ENCODE measurements around the gene GNG4.
"Not testable (repeated sequence)": the region's sequence is repeated elsewhere in the genome, so short reads cannot be mapped to it uniquely, and the experiment has no call there.

Gene GNG4

DNA sequence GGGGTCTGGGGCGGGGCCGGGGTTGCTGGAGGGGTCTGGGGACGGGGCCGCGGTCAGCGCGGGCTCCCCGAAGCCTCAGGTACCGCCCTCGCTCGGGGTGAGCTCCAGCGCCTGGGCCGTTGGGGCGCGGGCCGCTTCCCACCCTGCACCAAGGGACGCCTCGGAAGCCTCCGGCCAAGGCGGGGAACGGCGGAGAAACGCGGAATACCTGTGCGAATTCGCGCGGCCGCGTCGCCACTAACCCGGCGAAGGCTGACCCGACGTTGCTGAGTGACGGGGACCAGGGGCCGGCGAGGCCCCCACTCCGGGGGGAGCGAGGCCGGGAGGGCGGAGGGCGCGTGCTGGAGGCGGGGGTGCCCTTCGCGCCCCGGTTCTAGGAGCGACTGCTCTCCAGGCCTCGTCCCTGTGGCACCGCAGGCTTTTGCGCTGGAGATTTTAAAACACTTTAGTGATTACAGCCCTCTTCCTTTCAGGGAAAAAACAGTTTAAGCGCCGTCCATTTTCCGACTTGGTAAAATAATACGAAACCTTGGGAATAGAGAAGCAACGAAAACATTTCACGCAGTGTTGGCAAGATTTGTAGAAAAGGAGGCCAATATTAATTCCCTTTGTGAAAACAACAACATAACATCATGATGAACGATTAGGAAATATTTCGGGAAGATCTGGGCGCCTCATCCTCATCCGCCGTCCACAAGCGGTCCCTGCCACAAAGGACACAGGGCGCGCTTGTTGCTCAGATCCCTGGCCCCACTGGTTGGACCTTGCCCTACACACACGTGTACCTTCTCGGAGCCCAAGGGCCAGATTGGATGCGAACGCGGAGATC is 971 bp upstream of the GNG4 start:
- no peak for DNase-seq (ENCODE audit: low read depth in 2 of 2)

DNA sequence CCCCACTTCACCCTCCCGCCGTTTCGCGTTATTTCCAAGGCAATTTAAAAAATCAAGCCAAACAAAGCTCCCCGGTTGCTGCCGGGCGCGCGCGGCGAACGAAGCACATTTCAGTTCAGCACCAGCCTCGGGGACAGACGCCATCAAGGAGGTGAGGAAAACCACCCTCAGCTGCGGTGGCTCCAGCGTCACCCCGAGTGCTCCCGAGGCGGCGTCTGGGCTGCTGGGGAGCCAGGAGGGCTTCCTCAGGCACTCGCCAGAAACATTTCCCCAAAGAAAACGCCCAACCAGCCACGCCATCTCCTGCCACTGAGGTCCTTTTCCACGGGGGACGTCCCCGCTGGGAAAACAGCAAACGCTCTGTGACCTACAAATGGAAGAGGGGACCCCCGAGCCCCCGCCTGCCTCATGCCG is 623 bp downstream of the GNG4 start:
- DNase-seq (ENCODE audit: low read depth in 2 of 2) = no peak

DNA sequence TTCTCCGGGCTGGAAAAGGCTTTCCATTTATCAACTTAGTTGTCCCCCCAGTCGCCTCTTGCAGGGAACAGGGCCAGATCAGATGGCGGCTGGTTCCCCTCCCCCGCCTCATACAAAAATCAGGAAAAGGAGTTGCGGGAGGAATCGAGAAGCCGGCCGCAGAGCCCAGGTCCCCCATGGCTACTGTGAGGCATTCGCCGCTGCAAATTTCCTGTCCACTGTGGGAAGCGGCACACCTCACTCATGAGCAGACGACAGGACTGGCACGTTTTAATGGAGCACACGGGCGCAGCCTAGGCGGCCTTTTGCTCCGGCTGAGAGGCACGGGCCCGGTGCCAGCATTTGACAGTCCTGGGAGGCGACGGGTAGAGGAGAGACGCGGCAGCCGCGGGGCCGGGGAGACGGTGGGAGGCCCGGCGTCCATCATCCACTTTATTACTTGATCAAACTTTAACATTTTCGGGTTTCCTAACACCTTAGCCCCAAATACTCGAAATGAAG is 1.1 kb downstream of the GNG4 start:
- no peak for DNase-seq (ENCODE audit: low read depth in 2 of 2)

DNA sequence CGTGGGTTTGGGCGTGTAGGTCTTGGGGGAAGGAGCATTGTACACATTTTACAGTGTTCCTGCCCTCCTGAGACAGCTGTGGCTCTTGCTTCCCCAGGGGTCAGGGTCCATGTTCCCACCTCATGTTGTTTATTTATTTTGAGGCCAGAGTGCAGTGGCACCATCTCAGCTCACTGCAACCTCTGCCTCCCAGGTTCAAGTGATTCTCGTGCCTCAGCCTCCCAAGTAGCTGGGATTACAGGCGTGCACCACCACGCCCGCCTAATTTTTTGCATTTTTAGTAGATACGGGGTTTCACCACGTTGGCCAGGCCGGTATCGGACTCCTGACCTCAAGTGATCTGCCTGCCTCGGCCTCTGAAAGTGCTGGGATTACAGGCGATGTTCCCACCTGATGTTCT is 2.0 kb downstream of the GNG4 start:
- not testable (repeated sequence) for DNase-seq (ENCODE audit: low read depth in 2 of 2)

DNA sequence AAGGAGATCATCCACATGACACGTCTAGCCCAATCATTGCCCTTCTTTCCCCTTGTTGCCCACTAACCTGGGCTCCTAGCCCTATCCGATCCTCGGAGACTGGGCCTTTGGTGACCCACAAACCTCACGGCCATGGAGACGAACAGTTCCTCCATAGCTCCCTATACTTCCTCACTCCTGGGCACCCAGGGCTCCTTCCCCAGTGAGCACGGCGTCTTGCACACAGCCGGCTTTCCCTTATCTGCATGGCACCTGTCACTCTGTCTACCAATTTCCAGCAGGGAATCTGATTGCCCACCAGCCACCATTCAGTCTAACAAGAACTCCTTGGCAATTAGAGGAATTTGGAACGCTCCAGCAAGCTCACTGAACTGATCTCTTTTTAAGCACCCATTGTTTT is 3.1 kb downstream of the GNG4 start:
- DNase-seq (ENCODE audit: low read depth in 2 of 2) = no peak

DNA sequence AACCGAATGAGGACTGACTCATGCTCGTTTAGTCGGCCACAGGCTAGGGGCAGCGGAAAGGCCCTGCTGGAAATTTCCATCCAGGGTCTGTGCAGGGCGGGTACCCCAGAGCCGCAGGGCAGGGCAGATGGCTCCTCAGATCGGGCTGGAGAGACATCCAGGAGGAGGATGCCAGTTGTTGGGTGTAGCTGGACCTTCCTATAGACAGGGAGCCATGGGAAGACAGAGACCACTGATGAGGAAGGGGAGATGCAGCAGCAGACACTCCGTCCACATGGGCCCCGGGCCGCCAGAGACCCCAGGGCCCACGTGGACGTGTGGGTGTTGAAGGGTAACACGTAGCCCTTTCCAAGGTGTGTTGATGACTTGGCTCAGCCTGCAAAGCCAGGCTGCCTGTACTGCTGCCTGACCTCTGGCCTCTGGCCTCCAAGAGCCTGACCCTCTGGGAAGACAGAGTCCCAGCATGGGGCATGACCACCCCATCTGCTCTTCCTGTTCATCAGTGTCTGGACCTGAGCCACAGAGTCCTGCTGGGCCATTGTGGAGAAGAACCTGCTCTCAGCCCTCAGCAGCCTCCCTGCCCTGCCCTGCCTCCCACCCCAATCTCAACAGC is 4.8 kb downstream of the GNG4 start:
- no peak for DNase-seq (ENCODE audit: low read depth in 2 of 2)

DNA sequence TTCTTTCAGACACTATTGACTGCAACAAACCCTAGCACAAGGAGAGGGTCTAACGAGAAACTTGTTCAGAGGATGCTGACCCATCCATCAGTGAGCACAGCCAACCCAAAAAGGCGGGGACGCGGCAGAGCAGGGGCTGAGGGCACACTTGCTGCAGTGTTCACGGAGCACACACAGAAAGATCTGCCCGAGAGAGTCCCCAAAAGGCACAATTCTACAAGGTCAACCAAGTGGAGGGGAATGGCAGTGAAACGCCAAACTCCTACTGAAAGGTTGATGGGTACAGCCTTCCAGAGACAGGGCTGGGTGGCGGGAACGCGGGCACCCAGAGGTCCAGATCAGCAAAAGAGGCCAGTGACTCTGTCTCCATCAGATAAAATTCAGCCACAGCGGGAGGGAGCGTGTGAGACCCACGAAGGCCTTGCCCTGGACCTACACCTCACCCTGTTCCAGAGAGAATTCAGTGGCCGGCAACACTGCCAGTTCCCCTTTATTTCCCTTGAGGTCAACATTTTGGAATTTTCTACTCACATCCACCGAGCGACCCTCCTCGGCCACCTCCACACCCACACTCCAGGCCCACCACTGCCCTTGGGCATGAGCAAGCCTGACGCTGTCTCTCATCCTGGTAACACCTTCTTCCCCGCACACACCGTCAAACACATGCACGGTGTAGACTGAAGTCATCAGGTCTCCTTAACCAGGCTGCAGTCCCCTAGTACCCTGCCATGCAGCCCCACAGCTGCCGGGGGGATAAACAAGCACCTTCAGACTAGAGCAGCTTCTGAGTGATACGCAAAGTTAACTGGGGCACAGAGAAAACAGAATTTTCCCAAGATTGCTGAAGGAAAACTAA is 5.5 kb downstream of the GNG4 start:
- DNase-seq (ENCODE audit: low read depth in 2 of 2) = no peak

DNA sequence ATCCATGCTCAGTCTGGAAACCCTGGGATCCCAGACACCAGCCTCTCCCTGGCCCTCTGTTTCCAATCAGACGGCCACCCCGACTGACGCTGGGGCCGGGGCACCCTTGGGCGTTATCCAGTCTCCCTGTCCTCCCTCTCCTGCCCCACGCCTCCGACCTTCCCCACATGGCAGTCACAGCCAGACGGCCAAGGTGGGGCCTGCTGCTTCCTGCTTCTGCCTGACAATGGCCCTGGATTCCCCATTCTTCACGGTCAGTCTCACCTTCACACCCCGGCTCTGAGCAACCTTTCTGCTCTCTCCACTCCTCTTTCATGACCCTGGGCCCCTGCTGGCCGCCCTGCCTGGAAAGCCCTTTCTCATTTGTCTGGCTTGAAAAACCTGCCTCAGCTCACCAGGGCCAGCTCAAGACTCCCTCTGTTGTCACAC is 6.6 kb downstream of the GNG4 start:
- DNase-seq (ENCODE audit: low read depth in 2 of 2) = no peak

DNA sequence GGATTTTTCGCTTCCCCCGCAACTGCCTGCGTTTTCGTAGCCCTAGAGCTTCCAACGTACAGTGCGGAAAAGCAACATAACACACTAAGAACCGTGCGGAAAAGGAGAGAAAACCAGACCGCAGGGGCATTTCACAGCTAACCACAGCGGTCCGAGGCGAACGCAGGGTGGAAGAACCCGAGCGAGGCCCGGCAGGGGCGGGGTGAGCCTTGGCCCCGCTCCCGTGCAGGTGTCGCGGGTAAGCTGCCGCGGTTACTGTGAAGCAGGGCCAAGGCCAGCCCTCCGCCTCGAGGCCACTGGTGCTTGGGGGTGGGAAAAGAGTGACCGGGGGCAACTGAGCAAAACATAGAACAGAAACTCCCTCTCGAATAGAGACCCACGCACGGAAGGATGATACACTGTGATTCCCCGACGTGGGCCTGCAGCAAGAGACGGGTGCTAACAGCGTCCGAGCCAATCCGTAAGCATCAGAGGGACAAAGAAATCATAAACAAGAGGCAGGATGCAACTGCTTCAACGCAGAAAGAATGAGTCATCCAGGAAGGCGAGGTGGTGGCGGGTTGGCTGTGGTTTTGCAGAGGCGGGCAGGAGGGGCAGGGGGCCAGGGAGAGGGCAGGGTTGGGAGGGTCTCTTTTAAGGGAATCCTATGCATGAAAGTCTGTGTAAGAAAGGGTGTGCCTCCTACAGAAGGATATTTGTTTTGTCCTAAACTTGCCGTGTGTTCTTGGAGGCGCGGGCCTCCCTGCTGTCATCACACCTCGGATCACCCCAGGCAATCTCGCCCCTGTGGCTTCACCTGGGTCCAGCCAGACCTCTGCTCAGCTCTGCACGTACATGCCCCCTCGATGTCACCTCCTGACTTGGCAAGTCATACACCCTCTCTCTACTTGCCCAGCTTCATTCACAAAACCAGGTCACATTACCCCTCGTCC is 7.3 kb downstream of the GNG4 start:
- DNase-seq (ENCODE audit: low read depth in 2 of 2) = no peak

DNA sequence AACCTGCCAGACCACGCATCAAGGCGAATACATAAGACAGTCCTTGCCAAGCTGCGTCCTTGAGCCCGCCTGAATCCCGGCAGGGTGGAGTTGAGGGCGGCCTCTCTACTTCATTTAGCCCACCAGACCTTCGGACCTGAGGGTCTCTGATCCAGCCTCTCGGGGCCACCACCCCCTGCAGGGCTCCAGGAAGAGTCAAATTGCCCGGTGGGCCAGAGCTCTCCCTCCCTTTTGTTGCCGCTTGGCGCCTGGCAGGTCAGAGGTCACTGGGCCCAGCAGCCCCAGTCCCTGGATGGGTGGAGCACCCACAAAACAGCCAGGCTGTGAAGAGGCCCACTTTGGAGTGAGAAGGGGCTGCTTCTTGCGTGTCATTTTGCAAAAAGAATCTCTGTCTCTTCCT is 9.0 kb downstream of the GNG4 start:
- no peak for DNase-seq (ENCODE audit: low read depth in 2 of 2)

DNA sequence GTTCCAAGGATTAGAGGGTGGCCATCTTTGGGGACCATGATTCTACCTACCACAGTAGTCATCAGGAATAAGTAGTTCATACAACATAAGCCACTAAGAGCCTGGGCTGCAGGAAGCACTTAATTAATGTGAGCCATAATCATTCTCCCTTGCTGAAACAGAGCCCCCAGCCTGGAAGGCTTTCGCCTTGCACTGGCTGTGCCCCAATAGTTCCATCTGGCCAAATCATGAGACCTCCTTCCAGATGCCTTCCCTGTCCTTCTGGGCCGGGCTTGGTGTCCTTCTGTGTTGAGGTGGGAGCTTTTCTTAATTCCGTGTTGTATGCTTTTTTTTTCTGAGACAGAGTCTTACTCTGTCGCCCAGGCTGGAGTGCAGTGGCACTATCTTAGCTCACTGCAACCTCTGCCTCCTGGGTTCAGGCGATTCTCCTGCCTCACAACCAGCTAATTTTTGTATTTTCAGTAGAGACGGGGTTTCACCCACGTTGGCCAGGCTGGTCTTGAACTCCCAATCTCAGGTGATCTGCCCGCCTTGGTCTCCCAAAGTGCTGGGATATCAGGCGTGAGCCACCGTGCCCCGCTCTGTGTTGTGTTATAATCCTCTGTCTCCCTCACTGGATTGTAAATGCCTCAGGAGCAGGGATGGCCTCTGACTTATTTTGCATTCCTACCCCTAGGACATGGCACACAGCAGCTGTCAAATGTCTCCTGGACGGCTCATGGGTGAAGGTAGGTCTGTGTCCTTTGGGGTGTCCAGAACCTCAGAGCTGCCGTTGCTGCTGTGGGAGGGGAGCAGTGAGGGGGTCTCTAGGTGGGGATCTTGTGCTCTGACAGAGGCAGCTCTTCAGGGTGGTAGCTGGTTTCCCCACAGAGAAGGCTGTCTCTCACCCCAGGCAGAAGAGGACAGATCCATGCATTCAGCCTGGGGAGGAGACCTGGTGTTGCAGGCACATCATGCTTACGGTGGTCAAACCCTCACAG is 10.1 kb downstream of the GNG4 start:
- DNase-seq (ENCODE audit: low read depth in 2 of 2) = no peak

DNA sequence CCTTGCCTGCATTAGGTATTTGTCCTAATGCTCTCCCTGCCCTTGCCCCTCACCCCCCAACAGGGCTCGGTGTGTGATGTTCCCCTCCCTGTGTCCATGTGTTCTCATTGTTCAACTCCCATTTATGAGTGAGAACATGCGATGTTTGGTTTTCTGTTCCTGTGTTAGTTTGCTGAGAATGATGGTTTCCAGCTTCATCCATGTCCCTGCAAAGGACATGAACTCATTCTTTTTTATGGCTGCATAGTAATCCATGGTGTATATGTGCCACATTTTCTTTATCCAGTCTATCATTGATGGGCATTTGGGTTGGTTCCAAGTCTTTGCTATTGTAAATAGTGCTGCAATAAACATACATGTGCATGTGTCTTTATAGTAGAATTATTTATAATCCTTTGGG is 11.0 kb downstream of the GNG4 start:
- not testable (repeated sequence) for DNase-seq (ENCODE audit: low read depth in 2 of 2)

DNA sequence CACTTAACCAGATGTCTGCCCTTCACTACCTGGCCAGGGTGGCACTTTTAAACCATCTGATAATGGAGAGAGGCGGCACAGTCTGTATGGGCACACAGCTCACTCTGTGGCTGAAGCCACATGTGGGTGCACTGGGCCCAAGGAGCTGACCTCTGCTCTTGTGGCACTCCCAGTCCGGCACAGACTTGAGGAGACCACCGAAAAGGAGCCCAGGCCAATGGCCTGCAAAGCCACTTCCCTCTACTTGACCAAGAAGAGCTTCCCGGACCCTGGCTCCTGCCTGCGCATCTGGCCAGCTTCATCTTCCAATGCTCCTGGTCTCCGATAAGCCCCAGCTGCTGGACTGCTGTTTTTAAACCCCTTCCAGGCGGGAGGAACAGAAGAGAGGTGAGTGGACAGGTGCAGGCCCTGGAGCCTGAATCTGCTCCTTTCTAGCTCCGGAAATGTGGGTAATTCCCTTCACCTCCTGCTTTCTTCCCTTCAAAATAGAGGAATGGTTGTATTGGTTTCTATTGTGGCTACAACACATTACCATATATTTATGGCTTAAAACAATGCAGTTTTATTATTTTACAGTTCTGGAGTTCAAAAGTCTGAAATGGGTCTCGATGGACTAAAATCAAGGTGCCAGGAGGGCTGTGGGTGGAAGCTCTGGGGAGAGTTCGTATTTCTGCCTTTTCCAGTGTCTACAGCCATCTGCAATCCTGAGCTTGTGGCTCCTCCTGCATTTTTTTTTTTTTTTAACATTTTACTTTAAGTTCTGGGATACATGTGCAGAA is 11.6 kb downstream of the GNG4 start:
- DNase-seq (ENCODE audit: low read depth in 2 of 2) = no peak

DNA sequence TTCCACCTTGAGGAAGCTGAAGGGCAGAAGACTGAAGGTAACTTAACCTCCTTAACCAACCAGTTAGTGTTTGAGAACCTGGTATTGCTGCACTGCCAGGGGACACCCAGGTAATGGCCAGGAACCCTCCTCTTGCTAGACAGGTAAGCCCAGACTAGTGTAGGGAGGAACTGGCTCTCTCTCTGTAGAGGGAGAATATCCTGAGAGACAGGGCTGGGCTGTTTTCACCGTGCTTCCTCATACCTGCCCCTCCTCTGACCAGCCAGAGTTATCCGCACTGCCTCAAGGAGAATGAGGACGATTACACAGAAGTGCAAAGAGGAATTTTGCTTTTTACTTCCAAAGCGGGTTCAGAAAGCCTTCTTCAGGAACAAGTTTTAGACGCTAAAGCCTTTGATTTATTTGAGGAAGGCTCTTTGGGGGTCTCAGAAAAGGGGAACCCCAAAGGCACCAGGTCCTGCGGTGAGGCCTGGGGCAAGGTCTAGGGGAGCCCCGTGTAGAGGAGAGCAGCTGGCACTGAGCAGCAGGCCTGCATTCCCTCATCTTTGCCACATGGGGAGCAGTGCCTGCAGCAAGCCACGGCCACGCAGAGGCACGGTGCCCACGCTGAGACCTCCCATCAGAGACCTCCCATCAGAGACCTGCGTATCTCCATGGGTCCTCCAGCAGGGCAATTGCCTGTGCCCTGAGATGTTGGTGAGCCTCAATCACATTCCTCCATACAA is 13.5 kb downstream of the GNG4 start:
- DNase-seq (ENCODE audit: low read depth in 2 of 2) = no peak

DNA sequence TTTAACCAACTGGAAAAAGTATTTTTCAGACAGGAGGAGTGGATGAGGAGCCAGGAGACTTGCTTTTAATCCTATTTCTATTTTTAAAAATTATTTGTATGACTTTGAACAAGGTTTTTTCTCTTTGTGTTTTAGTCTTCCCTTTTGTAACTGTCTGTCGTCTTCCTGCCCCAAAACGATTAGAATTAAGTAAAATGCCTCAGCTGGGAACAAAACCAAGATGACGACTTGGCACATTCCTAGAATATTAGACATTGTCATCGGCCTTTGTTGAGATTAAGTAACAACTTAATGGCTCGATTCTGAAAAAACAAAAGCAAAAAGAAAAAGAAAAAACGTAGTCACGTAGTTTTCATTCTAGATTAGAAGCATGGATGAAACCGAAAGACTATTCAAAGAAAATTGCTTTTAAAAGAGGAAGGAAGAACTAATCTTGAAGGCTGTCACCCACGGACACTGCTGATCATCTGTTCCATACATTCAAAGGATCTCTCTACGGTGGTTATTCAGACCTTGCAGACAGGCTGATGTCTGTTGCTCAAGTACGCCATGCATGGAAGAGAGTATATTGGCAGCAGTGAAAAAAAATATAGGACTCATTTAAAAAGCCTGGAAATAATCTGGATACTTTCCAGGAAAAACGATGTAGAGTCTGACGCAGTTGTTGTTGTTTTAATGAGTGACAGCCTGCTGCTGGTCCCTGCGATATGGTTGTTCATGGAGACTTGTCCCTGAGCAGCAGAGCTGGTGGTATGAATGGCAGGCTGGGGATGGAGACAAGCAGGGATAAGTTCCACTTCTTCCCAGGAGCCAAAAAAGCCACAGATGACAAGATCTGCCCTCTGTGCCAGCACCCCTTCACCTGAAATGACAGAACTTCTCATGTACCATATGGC is 16.8 kb downstream of the GNG4 start:
- DNase-seq (ENCODE audit: low read depth in 2 of 2) = no peak

DNA sequence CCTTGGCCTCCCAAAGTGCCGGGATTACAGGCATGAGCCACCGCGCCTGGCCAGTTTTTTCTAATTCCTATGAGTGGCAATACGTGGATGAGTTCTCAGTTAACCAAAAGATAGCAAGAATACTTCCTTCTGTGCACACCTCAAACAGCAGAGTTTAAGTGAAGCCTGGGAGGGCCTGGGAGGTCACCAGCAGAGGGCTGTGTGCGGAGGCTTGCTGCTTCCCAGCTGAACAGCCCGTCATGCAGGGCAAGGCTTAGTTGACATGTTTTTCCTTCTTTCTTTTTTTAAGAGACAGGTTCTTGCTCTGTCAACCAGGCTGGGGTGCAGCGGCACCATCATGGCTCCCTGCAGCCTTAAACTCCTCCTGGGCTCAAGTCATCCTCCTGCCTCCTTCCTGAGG is 17.8 kb downstream of the GNG4 start:
- DNase-seq (ENCODE audit: low read depth in 2 of 2) = no peak

DNA sequence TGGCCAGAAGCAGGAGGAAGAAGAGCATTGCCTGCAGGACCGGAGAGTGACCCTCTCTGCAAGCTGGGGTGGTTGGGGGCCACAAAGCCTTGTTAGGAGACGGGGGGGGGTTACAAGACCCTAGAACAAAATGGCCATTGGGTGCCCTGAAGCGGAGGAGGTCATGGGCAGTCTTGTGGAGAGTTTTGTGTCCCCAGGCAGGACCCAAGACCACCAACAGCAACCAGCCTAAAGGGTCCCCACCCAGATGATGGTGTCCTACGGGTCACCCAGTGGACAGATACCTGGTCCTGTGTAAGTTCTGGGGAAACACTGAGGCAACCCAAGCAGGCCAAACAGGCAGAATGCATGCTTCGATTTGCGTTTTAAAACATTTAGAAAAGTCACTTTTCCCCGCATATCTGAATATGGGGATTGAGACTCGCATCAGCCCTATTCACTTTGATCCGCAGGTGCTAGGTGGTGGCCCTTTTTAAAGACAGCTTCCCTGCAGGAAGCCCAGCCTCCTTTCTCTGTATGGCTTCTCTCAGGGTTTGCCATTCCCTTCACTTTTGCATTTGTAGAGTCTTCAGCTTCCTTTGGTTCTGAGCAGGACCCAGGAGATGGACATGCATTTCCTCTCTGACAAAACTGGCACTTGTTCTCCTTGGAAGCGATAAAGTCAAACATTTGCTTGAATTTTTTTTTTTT is 21.1 kb downstream of the GNG4 start:
- no peak for DNase-seq (ENCODE audit: low read depth in 2 of 2)
